Endothelial cell of umbilical vein (primary cell): ENCODE data around the gene ARHGEF10L. TPM values are rescaled to one million over a fixed set of nuclear protein-coding genes. Genes with fewer than 3 reads are reported as not detected.

Source experiments
- BruUV-seq: library from RNA; stranded (reverse); fragments of 400-500 nt; replicated peaks from 2 replicates; lab custom pipeline; 2021; lab: Mats Ljungman, UMichigan
- CTCF ChIA-PET: fragments of 300-600, 350-600 bp; sonication (Branson Sonifier 250); formaldehyde crosslinking; loops from one replicate; lab custom pipeline; 2021; ENCODE audit warnings: antibody characterized with exemption, inconsistent platforms; lab: Charles Lee
- POLR2A ChIA-PET: fragments of 300-600, 350-600 bp; sonication (Branson Sonifier 250); formaldehyde crosslinking; loops from one replicate; lab custom pipeline; 2021; ENCODE audit warnings: antibody characterized with exemption, inconsistent platforms; lab: Charles Lee
- DNase-seq: peaks from one replicate; pipeline ENCODE4 v3.0.0-alpha.2; 2011; ENCODE audit warnings: low read depth, low spot score
- FAIRE-seq: peaks from 2 replicates; lab custom pipeline; 2011; peaks lifted over from hg19 to GRCh38; lab: Jason Lieb, UNC
- H2AFZ ChIP-seq: 2 replicates; pipeline ENCODE4 v1.6.0; 2012; ENCODE audit warnings: low read depth, low read length, control low read depth, inconsistent platforms
- H3K27ac ChIP-seq: 2 replicates; pipeline ENCODE4 v1.5.1; 2011; ENCODE audit warnings: low read depth, mild to moderate bottlenecking, control low read depth, low read length, moderate library complexity; ENCODE audit not compliant: insufficient read depth
- H3K27me3 ChIP-seq, 2 experiments: 2 replicates each; pipeline versions ENCODE4 v1.6.0 to v1.6.1; 2011; ENCODE audit warnings: low read length in 2 of 2, mixed read lengths in 1 of 2; ENCODE audit not compliant: control insufficient read depth in 2 of 2, insufficient read depth in 2 of 2
- H3K36me3 ChIP-seq, 2 experiments: 2 replicates in 1 of 2; 3 replicates in 1 of 2; pipeline ENCODE4 v1.5.1; 2011; ENCODE audit warnings: low read length in 2 of 2, mild to moderate bottlenecking in 1 of 2, moderate library complexity in 1 of 2; ENCODE audit not compliant: control insufficient read depth in 2 of 2, insufficient read depth in 2 of 2; ENCODE audit errors: extremely low read depth in 1 of 2
- H3K4me1 ChIP-seq: 3 replicates; pipeline ENCODE4 v1.5.1; 2011; ENCODE audit warnings: mild to moderate bottlenecking, low read length; ENCODE audit not compliant: control insufficient read depth, insufficient read depth; ENCODE audit errors: extremely low read depth
- H3K4me2 ChIP-seq: 2 replicates; pipeline ENCODE4 v1.6.1; 2011; ENCODE audit warnings: low read length, control low read depth, mixed read lengths; ENCODE audit not compliant: insufficient read depth
- H3K4me3 ChIP-seq, 3 experiments: fragments of 200-600 bp in 1 of 3; sonication (generic), shearing (Covaris generic) in 1 of 3; replicated peaks in 1 of 3; 2 replicates each; pipeline ENCODE4 v1.5.1; 2011 to 2016; ENCODE audit warnings: control low read depth in 3 of 3, low read length in 3 of 3, mild to moderate bottlenecking in 2 of 3, inconsistent platforms in 1 of 3, low read depth in 1 of 3, moderate library complexity in 1 of 3; ENCODE audit not compliant: insufficient read depth in 1 of 3
- H3K79me2 ChIP-seq: 2 replicates; pipeline ENCODE4 v1.6.0; 2012; ENCODE audit warnings: low read length, inconsistent platforms; ENCODE audit not compliant: control insufficient read depth, insufficient read depth
- H3K9ac ChIP-seq: replicated peaks from 2 replicates; pipeline ENCODE3; 2011; ENCODE audit warnings: low read length, control low read depth; ENCODE audit not compliant: insufficient read depth; ENCODE audit errors: extremely low read depth
- H3K9me1 ChIP-seq: replicated peaks from 3 replicates; pipeline ENCODE4 v1.6.0; 2011; ENCODE audit warnings: mild to moderate bottlenecking, low read length; ENCODE audit not compliant: control insufficient read depth, insufficient read depth; ENCODE audit errors: extremely low read depth
- H3K9me3 ChIP-seq: replicated peaks from 2 replicates; pipeline ENCODE4 v1.5.1; 2012; ENCODE audit warnings: low read length, inconsistent platforms; ENCODE audit not compliant: control insufficient read depth, insufficient read depth
- H4K20me1 ChIP-seq: replicated peaks from 2 replicates; pipeline ENCODE3; 2011; ENCODE audit warnings: mild to moderate bottlenecking, low read length; ENCODE audit not compliant: control insufficient read depth, insufficient read depth; ENCODE audit errors: extremely low read depth
- EZH2 ChIP-seq: IDR thresholded peaks from 2 replicates; pipeline ENCODE4 v1.6.1; 2012; ENCODE audit warnings: borderline replicate concordance, low read depth, mild to moderate bottlenecking, moderate library complexity, low read length, inconsistent platforms; ENCODE audit not compliant: severe bottlenecking
- FOS ChIP-seq: IDR thresholded peaks from 2 replicates; pipeline ENCODE4 v1.6.1; 2011; ENCODE audit warnings: mild to moderate bottlenecking, low read length, moderate library complexity, borderline replicate concordance; ENCODE audit not compliant: insufficient read depth
- GATA2 ChIP-seq: IDR thresholded peaks from 2 replicates; pipeline ENCODE4 v1.7.0; 2011; ENCODE audit warnings: low read depth, mild to moderate bottlenecking, moderate library complexity, mixed read lengths, low read length; ENCODE audit not compliant: insufficient read length, insufficient read depth
- JUN ChIP-seq: IDR thresholded peaks from 2 replicates; pipeline ENCODE4 v1.6.1; 2011; ENCODE audit warnings: borderline replicate concordance, low read depth; ENCODE audit not compliant: insufficient read length, insufficient read depth
- MYC ChIP-seq: IDR thresholded peaks from one replicate; pipeline ENCODE4 v1.6.1; 2011; ENCODE audit warnings: mild to moderate bottlenecking, low read depth, low read length
- POLR2A ChIP-seq: IDR thresholded peaks from 2 replicates; pipeline ENCODE4 v1.6.1; 2012; ENCODE audit warnings: low read depth, mild to moderate bottlenecking, control low read depth, low read length
- POLR2AphosphoS5 ChIP-seq: IDR thresholded peaks from 2 replicates; pipeline ENCODE4 v1.6.1; 2012; ENCODE audit warnings: low read depth, mild to moderate bottlenecking, control low read depth, low read length, moderate library complexity; ENCODE audit not compliant: insufficient read depth
- dilution Hi-C: fragments of 300-500 bp; cut with MboI; formaldehyde crosslinking; loops from one replicate; pipeline ENCODE4 v1.15.0; 2019; ENCODE audit warnings: low sequenced_read_pairs; ENCODE audit not compliant: extremely low pct_ligation_motif_present
- intact Hi-C: fragments of 100-400 bp; cut with micrococcal nuclease; formaldehyde crosslinking; loops from one replicate; pipeline ENCODE4 v1.10.0; 2022
- polyA plus RNA-seq, 4 experiments: library from polyadenylated mRNA; depleted of rRNA in 3 of 4; stranded (reverse) in 3 of 4; unstranded in 1 of 4; fragments of >200 nt; gene quantifications; 2 replicates each; pipeline versions ENCODE4 v1.2.1 to v1.2.3, GENCODE V29; 2011 to 2012; ENCODE audit warnings: missing spikeins in 1 of 4
- total RNA-seq: library from RNA; stranded (reverse); gene quantifications from 2 replicates; pipeline ENCODE4 v1.2.3, GENCODE V29; 2021
- TF ChIP-seq, protein P1 (sequence below): IDR thresholded peaks from 2 replicates; pipeline ENCODE4 v1.6.1; 2011; ENCODE audit not compliant: insufficient read depth, insufficient read length

The ARHGEF10L gene
- total and polyA plus RNA-seq, 2 donors (not counting 3 experiments of a cell fraction or from before 2014, with no cell fraction given), result 1.9 to 5.2 TPM

DNA sequence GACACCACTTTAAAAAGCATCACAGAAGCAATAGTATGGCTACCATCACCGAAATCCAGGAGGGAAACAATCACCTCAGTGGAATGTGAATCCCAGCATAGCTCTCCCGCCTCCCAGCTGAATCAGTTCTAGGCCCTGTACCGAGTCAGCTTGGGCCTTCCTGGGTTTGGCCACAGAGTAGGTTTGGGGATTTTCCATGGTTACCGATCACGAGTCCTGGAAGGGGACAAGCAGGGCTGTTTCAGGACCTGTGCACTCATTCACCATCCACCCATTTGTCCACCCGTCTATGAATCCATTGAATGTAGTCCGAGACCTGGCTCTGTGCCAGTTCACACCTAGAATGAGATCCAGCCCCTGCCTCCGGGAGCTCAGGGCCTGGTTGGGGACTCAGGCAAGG, 94.2 kb downstream of the ARHGEF10L start:
- dilution Hi-C loops (no loop called here), intact Hi-C loops (no loop called here)
- H3K9me3 ChIP-seq, result no peaks in the 10 kb centered on the region
- no peaks in the 10 kb centered on the region for H3K79me2 ChIP-seq
- H3K4me1 ChIP-seq, result no peaks in the 10 kb centered on the region
- no peak overlapping the region for H3K4me2 ChIP-seq
- H3K4me3 ChIP-seq, result no peak overlapping the region
- H3K27ac ChIP-seq, result no peak overlapping the region
- no peak for DNase-seq
- ChIA-PET POLR2A (no interaction called here), CTCF (no interaction called here)
- H4K20me1 ChIP-seq, result no peaks in the 10 kb centered on the region
- H3K9me1 ChIP-seq, result no peaks in the 10 kb centered on the region
- no peak for FAIRE-seq
- no peak overlapping the region for H3K9ac ChIP-seq
- BruUV-seq, result no TSS peak
- H3K36me3 ChIP-seq, result no peaks in the 10 kb centered on the region
- H2AFZ ChIP-seq, result no peak overlapping the region
- TF ChIP-seq GATA2 (no peak), FOS (no peak), JUN (no peak), POLR2A (no peak), POLR2AphosphoS5 (no peak), EZH2 (no peak)
- TF ChIP-seq, protein P1, sequence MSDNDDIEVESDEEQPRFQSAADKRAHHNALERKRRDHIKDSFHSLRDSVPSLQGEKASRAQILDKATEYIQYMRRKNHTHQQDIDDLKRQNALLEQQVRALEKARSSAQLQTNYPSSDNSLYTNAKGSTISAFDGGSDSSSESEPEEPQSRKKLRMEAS, result no peak
- no peaks in the 10 kb centered on the region for H3K27me3 ChIP-seq

DNA sequence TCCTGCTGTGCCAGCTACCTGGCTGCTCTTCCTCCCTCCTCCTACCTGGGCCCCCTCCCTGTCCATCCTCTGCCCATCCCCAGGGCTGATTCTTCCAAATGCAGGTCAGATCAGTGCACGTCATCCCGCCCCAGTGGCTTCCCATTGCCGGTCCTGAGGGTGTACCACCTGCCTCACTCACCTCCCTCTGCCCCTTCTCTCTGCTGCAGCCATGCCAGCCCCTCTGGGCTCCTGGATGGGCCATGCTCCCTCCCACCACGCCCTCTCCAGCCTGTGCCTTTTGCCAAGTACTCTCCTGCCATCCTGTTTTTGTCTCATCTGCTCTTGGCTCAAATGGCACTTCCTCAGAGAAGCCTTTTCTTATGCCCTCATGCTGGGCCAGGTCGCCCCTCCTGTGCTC, 95.8 kb downstream of the ARHGEF10L start:
- no peak overlapping the region for H3K9ac ChIP-seq
- dilution Hi-C loops (no loop called here), intact Hi-C loops (no loop called here)
- ChIA-PET POLR2A (no interaction called here), CTCF (no interaction called here)
- H3K4me3 ChIP-seq, result no peak overlapping the region
- no peaks in the 10 kb centered on the region for H3K9me1 ChIP-seq
- no TSS peak for BruUV-seq
- FAIRE-seq, result no peak
- TF ChIP-seq POLR2AphosphoS5, result no peak
- no peak for TF ChIP-seq POLR2A
- TF ChIP-seq EZH2, result no peak
- TF ChIP-seq MYC, result no peak
- no peak for TF ChIP-seq GATA2
- TF ChIP-seq JUN, result no peak
- TF ChIP-seq, protein P1, result no peak
- H2AFZ ChIP-seq, result no peak overlapping the region
- H3K27ac ChIP-seq, result no peak overlapping the region
- no peaks in the 10 kb centered on the region for H4K20me1 ChIP-seq
- no peaks in the 10 kb centered on the region for H3K36me3 ChIP-seq
- H3K27me3 ChIP-seq, result no peaks in the 10 kb centered on the region
- H3K4me1 ChIP-seq, result no peaks in the 10 kb centered on the region
- no peaks in the 10 kb centered on the region for H3K9me3 ChIP-seq
- no peaks in the 10 kb centered on the region for H3K79me2 ChIP-seq
- no peak overlapping the region for H3K4me2 ChIP-seq
- DNase-seq, result no peak
